Measurements from ENCODE around the gene BDNF. TPM values are rescaled to one million over a fixed set of nuclear protein-coding genes. Genes with fewer than 3 reads are reported as not detected.
"Not testable (repeated sequence)": the region's sequence is repeated elsewhere in the genome, so short reads cannot be mapped to it uniquely, and the experiment has no call there.

BDNF gene
- total and polyA plus RNA-seq, 2 donors (not counting 1 experiment from before 2014, with no cell fraction given) = not detected

GRCh38 chr11:27740362-27741013 lies 40.2 kb upstream of the BDNF start:
- no peaks in the 10 kb centered on the region for H3K9me3 Mint-ChIP-seq (ENCODE audit: insufficient read depth)
- ChIA-PET CTCF (interaction anchor here (0.6 kb wide), 1 partner anchor 18 kb away, joined by 4 read pairs; no protein-coding TSS in a partner anchor), POLR2A (no interaction called here)
- no peak overlapping the region for H3K4me3 ChIP-seq (ENCODE audit: control extremely low read depth in 1 of 5, extremely low read depth in 1 of 5, insufficient read depth in 1 of 5, low read depth in 2 of 5, low read length in 4 of 5)
- no peak for DNase-seq
- TF ChIP-seq CTCF (IDR thresholded peaks at IDR 0.05) = no peak
- TF ChIP-seq EZH2 (IDR thresholded peaks at IDR 0.05; ENCODE audit: borderline replicate concordance, insufficient read depth, low read depth, low read length, poor library complexity, severe bottlenecking) = no peak
- no peaks in the 10 kb centered on the region for H3K79me2 ChIP-seq (ENCODE audit: control insufficient read depth, insufficient read depth, low read length)
- no peak for ATAC-seq (ENCODE audit: low read depth)
- no peaks in the 10 kb centered on the region for H3K9me3 ChIP-seq (ENCODE audit: control extremely low read depth in 1 of 3, control insufficient read depth in 2 of 3, insufficient read depth in 1 of 3, low read length in 2 of 3)
- no peak overlapping the region for H3K4me3 Mint-ChIP-seq
- no peak overlapping the region for H3K9ac ChIP-seq (ENCODE audit: low read length)
- H3K27ac ChIP-seq (ENCODE audit: low read length in 2 of 2) = no peak overlapping the region
- H4K20me1 ChIP-seq (ENCODE audit: control insufficient read depth, insufficient read depth, low read length, poor library complexity, severe bottlenecking) = no peaks in the 10 kb centered on the region
- H3K4me2 ChIP-seq (replicated peaks; ENCODE audit: low read depth, low read length, poor library complexity, severe bottlenecking) = no peak overlapping the region
- H3K4me1 ChIP-seq (ENCODE audit: control insufficient read depth in 2 of 2, insufficient read depth in 2 of 2, low read length in 2 of 2) = no peaks in the 10 kb centered on the region
- no peak overlapping the region for H2AFZ ChIP-seq (ENCODE audit: insufficient read depth, low read depth, low read length, poor library complexity, severe bottlenecking)
- H3K36me3 ChIP-seq (replicated peaks in 1 of 2; ENCODE audit: control extremely low read depth in 1 of 2, control insufficient read depth in 1 of 2, extremely low read depth in 1 of 2, insufficient read depth in 2 of 2, low read length in 1 of 2) = no peaks in the 10 kb centered on the region
- 57% methylated on average over 3 of the region's 7 CpGs for WGBS (ENCODE audit: insufficient coverage)
- no peak overlapping the region for H3K27ac Mint-ChIP-seq
- peaks cover 3% of the 10 kb centered on the region for H3K27me3 Mint-ChIP-seq
- H3K27me3 ChIP-seq (replicated peaks in 1 of 4; ENCODE audit: control extremely low read depth in 1 of 4, control insufficient read depth in 3 of 4, insufficient read depth in 4 of 4, low read length in 3 of 4) = peaks cover 0 to 4% (median 0%) of the 10 kb centered on the region in 4 experiments
- no peaks in the 10 kb centered on the region for H3K4me1 Mint-ChIP-seq
- intact Hi-C loops (cut with micrococcal nuclease) = no loop called here

DNA sequence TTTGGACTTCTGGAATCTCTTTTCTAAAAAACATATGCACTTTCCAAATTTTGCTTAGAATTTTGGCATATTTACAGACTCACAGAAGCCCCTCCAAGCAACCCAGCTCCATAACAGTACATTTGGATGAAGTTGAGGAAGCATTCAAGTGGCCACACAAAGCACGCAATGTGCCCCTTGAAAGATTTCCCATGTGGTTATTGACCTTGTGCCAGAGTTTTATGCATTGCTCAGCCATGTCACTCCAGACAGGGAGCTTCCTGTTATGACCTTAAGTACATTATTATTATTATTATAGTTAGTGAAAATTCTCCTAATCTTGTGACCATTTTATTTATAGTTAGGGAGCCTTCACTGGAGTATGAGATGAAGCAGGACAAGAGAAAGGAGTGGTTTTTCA lies 35.0 kb upstream of the BDNF start:
- no peak for ATAC-seq (ENCODE audit: low read depth)
- Histone ChIP-seq H4K20me1 (ENCODE audit: control insufficient read depth, insufficient read depth, low read length, poor library complexity, severe bottlenecking) (no peaks in the 10 kb centered on the region), H3K79me2 (ENCODE audit: control insufficient read depth, insufficient read depth, low read length) (no peaks in the 10 kb centered on the region), H3K9me3 (ENCODE audit: control extremely low read depth in 1 of 3, control insufficient read depth in 2 of 3, insufficient read depth in 1 of 3, low read length in 2 of 3) (no peaks in the 10 kb centered on the region), H3K27me3 (replicated peaks in 1 of 4; ENCODE audit: control extremely low read depth in 1 of 4, control insufficient read depth in 3 of 4, insufficient read depth in 4 of 4, low read length in 3 of 4) (peaks cover 0 to 4% (median 0%) of the 10 kb centered on the region in 4 experiments), H3K4me1 (ENCODE audit: control insufficient read depth in 2 of 2, insufficient read depth in 2 of 2, low read length in 2 of 2) (no peaks in the 10 kb centered on the region), H3K27ac (ENCODE audit: low read length in 2 of 2) (no peak overlapping the region), H3K36me3 (replicated peaks in 1 of 2; ENCODE audit: control extremely low read depth in 1 of 2, control insufficient read depth in 1 of 2, extremely low read depth in 1 of 2, insufficient read depth in 2 of 2, low read length in 1 of 2) (no peaks in the 10 kb centered on the region), H3K4me2 (replicated peaks; ENCODE audit: low read depth, low read length, poor library complexity, severe bottlenecking) (no peak overlapping the region), H2AFZ (ENCODE audit: insufficient read depth, low read depth, low read length, poor library complexity, severe bottlenecking) (no peak overlapping the region), H3K9ac (ENCODE audit: low read length) (no peak overlapping the region), H3K4me3 (ENCODE audit: control extremely low read depth in 1 of 5, extremely low read depth in 1 of 5, insufficient read depth in 1 of 5, low read depth in 2 of 5, low read length in 4 of 5) (no peak overlapping the region)
- ChIA-PET CTCF (no interaction called here), POLR2A (no interaction called here)
- TF ChIP-seq EZH2 (IDR thresholded peaks at IDR 0.05; ENCODE audit: borderline replicate concordance, insufficient read depth, low read depth, low read length, poor library complexity, severe bottlenecking) (no peak), CTCF (IDR thresholded peaks at IDR 0.05) (no peak)
- no peak overlapping the region for H3K4me3 Mint-ChIP-seq
- WGBS (ENCODE audit: insufficient coverage) = no CpG with 5 or more reads among the region's 1 CpG
- no peak for DNase-seq
- intact Hi-C loops (cut with micrococcal nuclease) = no loop called here
- no peaks in the 10 kb centered on the region for H3K27me3 Mint-ChIP-seq
- H3K9me3 Mint-ChIP-seq (ENCODE audit: insufficient read depth) = no peaks in the 10 kb centered on the region
- no peaks in the 10 kb centered on the region for H3K4me1 Mint-ChIP-seq
- no peak overlapping the region for H3K27ac Mint-ChIP-seq

GRCh38 chr11:27731803-27732202 lies 31.5 kb upstream of the BDNF start:
- H3K79me2 ChIP-seq (ENCODE audit: control insufficient read depth, insufficient read depth, low read length); H2AFZ ChIP-seq (ENCODE audit: insufficient read depth, low read depth, low read length, poor library complexity, severe bottlenecking); H3K9me3 ChIP-seq (ENCODE audit: control extremely low read depth in 1 of 3, control insufficient read depth in 2 of 3, insufficient read depth in 1 of 3, low read length in 2 of 3); H3K27me3 Mint-ChIP-seq; H3K4me2 ChIP-seq (replicated peaks; ENCODE audit: low read depth, low read length, poor library complexity, severe bottlenecking); POLR2A ChIA-PET; H4K20me1 ChIP-seq (ENCODE audit: control insufficient read depth, insufficient read depth, low read length, poor library complexity, severe bottlenecking); H3K9me3 Mint-ChIP-seq (ENCODE audit: insufficient read depth); H3K36me3 ChIP-seq (replicated peaks in 1 of 2; ENCODE audit: control extremely low read depth in 1 of 2, control insufficient read depth in 1 of 2, extremely low read depth in 1 of 2, insufficient read depth in 2 of 2, low read length in 1 of 2); H3K27ac Mint-ChIP-seq; ATAC-seq (ENCODE audit: low read depth); H3K4me1 Mint-ChIP-seq; H3K4me3 Mint-ChIP-seq; intact Hi-C loops (cut with micrococcal nuclease); H3K4me1 ChIP-seq (ENCODE audit: control insufficient read depth in 2 of 2, insufficient read depth in 2 of 2, low read length in 2 of 2); DNase-seq; H3K4me3 ChIP-seq (ENCODE audit: control extremely low read depth in 1 of 5, extremely low read depth in 1 of 5, insufficient read depth in 1 of 5, low read depth in 2 of 5, low read length in 4 of 5); H3K27me3 ChIP-seq (replicated peaks in 1 of 4; ENCODE audit: control extremely low read depth in 1 of 4, control insufficient read depth in 3 of 4, insufficient read depth in 4 of 4, low read length in 3 of 4); H3K27ac ChIP-seq (ENCODE audit: low read length in 2 of 2); H3K9ac ChIP-seq (ENCODE audit: low read length): not testable (repeated sequence)
- WGBS (ENCODE audit: insufficient coverage) = 93% methylated on average over 5 of the region's 7 CpGs
- CTCF ChIA-PET = interaction anchor here (1.1 kb wide), 1 partner anchor 10 kb away, joined by 3 read pairs; no protein-coding TSS in a partner anchor

Measured in B cell (primary cell).